ENCODE data around the gene PRKCZ. TPM values are rescaled to one million over a fixed set of nuclear protein-coding genes. Genes with fewer than 3 reads are reported as not detected.

PRKCZ gene
- total and polyA plus RNA-seq, 2 experiments from 2014 or later, result 26.2 to 36.9 TPM

- no peaks in the 10 kb centered on the region for H3K4me1 Mint-ChIP-seq
- no peaks in the 10 kb centered on the region; the same call in 2 of the 3 replicates for H3K9me3 Mint-ChIP-seq
- H3K27me3 ChIP-seq (ENCODE audit: insufficient read depth), result no peaks in the 10 kb centered on the region
- no peak overlapping the region for H3K4me3 Mint-ChIP-seq
- no peaks in the 10 kb centered on the region; the same call in 1 of the 2 replicates for H3K36me3 ChIP-seq (ENCODE audit: insufficient read depth)
- TF ChIP-seq ZNF462 (CRISPR knock-in tag; IDR thresholded peaks at IDR 0.05) (no peak), JUNB (IDR thresholded peaks at IDR 0.05; ENCODE audit: unreplicated experiment) (no peak), POLR2AphosphoS5 (IDR thresholded peaks at IDR 0.05; ENCODE audit: low read depth) (no peak), ZNF114 (CRISPR knock-in tag; IDR thresholded peaks at IDR 0.05) (no peak), EZH2 (IDR thresholded peaks at IDR 0.05; ENCODE audit: low read depth, unreplicated experiment) (no peak), STAT1 (IDR thresholded peaks at IDR 0.05; ENCODE audit: unreplicated experiment) (no peak), NANOG (IDR thresholded peaks at IDR 0.05; ENCODE audit: borderline replicate concordance) (no peak), ZNF331 (CRISPR knock-in tag; IDR thresholded peaks at IDR 0.05; ENCODE audit: low read depth) (no peak), CREB1 (CRISPR knock-in tag; IDR thresholded peaks at IDR 0.05; ENCODE audit: low read depth) (no peak), EZH2phosphoT487 (IDR thresholded peaks at IDR 0.05; ENCODE audit: unreplicated experiment) (no peak)
- TF ChIP-seq, protein P1, sequence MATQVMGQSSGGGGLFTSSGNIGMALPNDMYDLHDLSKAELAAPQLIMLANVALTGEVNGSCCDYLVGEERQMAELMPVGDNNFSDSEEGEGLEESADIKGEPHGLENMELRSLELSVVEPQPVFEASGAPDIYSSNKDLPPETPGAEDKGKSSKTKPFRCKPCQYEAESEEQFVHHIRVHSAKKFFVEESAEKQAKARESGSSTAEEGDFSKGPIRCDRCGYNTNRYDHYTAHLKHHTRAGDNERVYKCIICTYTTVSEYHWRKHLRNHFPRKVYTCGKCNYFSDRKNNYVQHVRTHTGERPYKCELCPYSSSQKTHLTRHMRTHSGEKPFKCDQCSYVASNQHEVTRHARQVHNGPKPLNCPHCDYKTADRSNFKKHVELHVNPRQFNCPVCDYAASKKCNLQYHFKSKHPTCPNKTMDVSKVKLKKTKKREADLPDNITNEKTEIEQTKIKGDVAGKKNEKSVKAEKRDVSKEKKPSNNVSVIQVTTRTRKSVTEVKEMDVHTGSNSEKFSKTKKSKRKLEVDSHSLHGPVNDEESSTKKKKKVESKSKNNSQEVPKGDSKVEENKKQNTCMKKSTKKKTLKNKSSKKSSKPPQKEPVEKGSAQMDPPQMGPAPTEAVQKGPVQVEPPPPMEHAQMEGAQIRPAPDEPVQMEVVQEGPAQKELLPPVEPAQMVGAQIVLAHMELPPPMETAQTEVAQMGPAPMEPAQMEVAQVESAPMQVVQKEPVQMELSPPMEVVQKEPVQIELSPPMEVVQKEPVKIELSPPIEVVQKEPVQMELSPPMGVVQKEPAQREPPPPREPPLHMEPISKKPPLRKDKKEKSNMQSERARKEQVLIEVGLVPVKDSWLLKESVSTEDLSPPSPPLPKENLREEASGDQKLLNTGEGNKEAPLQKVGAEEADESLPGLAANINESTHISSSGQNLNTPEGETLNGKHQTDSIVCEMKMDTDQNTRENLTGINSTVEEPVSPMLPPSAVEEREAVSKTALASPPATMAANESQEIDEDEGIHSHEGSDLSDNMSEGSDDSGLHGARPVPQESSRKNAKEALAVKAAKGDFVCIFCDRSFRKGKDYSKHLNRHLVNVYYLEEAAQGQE (IDR thresholded peaks at IDR 0.05; ENCODE audit: unreplicated experiment), result no peak
- TF ChIP-seq, protein P2, sequence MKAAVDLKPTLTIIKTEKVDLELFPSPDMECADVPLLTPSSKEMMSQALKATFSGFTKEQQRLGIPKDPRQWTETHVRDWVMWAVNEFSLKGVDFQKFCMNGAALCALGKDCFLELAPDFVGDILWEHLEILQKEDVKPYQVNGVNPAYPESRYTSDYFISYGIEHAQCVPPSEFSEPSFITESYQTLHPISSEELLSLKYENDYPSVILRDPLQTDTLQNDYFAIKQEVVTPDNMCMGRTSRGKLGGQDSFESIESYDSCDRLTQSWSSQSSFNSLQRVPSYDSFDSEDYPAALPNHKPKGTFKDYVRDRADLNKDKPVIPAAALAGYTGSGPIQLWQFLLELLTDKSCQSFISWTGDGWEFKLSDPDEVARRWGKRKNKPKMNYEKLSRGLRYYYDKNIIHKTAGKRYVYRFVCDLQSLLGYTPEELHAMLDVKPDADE (IDR thresholded peaks at IDR 0.05), result no peak
- TF ChIP-seq, protein P3, sequence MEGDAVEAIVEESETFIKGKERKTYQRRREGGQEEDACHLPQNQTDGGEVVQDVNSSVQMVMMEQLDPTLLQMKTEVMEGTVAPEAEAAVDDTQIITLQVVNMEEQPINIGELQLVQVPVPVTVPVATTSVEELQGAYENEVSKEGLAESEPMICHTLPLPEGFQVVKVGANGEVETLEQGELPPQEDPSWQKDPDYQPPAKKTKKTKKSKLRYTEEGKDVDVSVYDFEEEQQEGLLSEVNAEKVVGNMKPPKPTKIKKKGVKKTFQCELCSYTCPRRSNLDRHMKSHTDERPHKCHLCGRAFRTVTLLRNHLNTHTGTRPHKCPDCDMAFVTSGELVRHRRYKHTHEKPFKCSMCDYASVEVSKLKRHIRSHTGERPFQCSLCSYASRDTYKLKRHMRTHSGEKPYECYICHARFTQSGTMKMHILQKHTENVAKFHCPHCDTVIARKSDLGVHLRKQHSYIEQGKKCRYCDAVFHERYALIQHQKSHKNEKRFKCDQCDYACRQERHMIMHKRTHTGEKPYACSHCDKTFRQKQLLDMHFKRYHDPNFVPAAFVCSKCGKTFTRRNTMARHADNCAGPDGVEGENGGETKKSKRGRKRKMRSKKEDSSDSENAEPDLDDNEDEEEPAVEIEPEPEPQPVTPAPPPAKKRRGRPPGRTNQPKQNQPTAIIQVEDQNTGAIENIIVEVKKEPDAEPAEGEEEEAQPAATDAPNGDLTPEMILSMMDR (conservative IDR thresholded peaks at IDR 0.05; ENCODE audit: low read depth in 2 of 2), result no peak
- no peaks in the 10 kb centered on the region; the same call in none of the 2 replicates for H4K20me1 ChIP-seq (replicated peaks; ENCODE audit: insufficient read depth)
- H3K27ac Mint-ChIP-seq, result no peak overlapping the region
- H3K79me2 ChIP-seq (replicated peaks; ENCODE audit: insufficient read depth), result peaks cover 6% of the 10 kb centered on the region; the same call in 1 of the 2 replicates
- no peak overlapping the region for H3K4me2 ChIP-seq
- H3K4me1 ChIP-seq (ENCODE audit: insufficient read depth), result no peaks in the 10 kb centered on the region
- H3K27ac ChIP-seq (ENCODE audit: low read depth), result no peak overlapping the region
- DNase-seq (ENCODE audit: low spot score) (no peak), ATAC-seq (no peak)
- no peak overlapping the region for H3K4me3 ChIP-seq
- H3K36me3 Mint-ChIP-seq (ENCODE audit: low read depth), result peaks cover 35% of the 10 kb centered on the region
- no peaks in the 10 kb centered on the region for H3F3A ChIP-seq (replicated peaks; ENCODE audit: low read depth)
- peaks cover 10% of the 10 kb centered on the region; the same call in 1 of the 2 replicates for H3K9me2 ChIP-seq (ENCODE audit: insufficient read depth)
- peaks cover 1% of the 10 kb centered on the region for H3K27me3 Mint-ChIP-seq (ENCODE audit: insufficient read depth, low read depth, poor library complexity)
- H2AFZ ChIP-seq, result no peak overlapping the region
Observed at GRCh38 chr1:2156866-2157265, 106.7 kb downstream of the PRKCZ start.
